ENCODE measurements around the gene TXNRD2. TPM values are rescaled to one million over a fixed set of nuclear protein-coding genes. Genes with fewer than 3 reads are reported as not detected.

The TXNRD2 gene
- total RNA-seq, 1 donor from 2014 or later, result 50.4 TPM

DNA sequence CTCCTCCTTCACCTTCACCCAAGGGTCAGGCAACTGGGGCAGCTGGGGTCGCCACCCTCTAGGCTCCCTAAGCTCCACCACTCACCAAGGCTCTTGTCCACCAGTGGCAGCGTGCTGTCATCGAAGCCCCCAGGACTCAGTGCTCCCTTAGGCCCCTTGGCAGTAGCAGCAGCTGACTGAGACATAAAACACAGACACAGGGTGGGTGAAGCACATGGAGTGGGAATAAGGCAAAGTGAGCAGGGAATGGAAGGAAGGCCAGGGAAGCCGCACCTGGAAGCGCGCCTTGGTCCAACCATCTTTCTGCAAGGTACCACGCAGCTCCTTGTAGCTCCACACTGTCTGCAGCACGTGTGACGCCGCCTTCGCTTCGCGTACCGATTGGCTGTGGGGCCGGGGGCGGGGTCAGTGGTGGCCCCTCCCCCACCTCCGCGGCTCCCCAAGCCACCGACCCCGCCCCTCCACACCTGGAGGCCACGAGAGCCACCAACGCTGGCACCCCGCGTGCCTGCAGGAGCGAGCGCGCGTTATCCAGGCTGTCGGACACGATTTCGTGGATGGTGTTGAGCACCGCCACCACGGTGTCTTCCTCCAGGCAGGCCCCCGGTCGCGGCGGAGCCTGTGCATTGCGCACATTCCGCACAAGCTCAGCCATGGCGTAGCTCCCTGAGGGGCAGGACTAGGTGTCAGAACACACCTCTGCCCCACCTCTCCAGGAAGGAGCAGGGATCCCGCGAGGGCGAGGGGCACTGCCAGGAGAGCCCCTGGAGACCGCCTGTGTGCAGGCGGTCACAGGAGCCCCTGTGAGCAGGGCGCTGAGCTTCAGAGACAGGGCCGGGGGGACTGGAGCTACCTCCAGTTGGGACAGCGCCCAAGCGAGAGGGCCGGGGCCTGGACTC lies 31.3 kb upstream of the TXNRD2 start:
- no peak for DNase-seq (ENCODE audit: low read depth)
- Histone ChIP-seq H3K36me3 (ENCODE audit: control insufficient read depth, insufficient read depth, low read length) (peaks cover 3% of the 10 kb centered on the region), H3K27me3 (ENCODE audit: control insufficient read depth, insufficient read depth, low read length) (no peaks in the 10 kb centered on the region), H3K4me3 (ENCODE audit: low read depth, low read length) (no peak overlapping the region)
- TF ChIP-seq, protein P1, sequence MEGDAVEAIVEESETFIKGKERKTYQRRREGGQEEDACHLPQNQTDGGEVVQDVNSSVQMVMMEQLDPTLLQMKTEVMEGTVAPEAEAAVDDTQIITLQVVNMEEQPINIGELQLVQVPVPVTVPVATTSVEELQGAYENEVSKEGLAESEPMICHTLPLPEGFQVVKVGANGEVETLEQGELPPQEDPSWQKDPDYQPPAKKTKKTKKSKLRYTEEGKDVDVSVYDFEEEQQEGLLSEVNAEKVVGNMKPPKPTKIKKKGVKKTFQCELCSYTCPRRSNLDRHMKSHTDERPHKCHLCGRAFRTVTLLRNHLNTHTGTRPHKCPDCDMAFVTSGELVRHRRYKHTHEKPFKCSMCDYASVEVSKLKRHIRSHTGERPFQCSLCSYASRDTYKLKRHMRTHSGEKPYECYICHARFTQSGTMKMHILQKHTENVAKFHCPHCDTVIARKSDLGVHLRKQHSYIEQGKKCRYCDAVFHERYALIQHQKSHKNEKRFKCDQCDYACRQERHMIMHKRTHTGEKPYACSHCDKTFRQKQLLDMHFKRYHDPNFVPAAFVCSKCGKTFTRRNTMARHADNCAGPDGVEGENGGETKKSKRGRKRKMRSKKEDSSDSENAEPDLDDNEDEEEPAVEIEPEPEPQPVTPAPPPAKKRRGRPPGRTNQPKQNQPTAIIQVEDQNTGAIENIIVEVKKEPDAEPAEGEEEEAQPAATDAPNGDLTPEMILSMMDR (IDR thresholded peaks at IDR 0.05; ENCODE audit: insufficient read depth, low read length, poor library complexity, severe bottlenecking), result no peak

DNA sequence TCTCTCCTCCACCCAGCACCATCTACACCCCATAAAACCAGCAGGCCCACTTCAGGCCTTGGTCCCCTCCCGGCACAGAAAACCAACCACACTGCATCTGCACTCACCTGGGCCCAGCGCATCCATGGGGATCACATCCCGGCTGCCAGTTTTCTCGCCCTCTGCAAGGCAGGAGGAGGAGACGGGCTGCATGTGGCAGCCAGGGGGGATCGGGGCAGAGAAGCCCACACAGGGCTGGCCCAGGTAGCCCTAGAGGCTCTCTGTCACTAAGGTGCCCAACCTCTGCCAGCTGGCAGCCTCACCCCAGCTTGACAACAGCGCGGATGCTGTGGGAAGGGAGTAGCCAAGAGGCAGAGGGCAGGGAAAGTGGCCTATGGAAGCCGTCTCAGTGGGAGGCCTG lies 30.6 kb upstream of the TXNRD2 start:
- peaks cover 3% of the 10 kb centered on the region for H3K36me3 ChIP-seq (ENCODE audit: control insufficient read depth, insufficient read depth, low read length)
- H3K4me3 ChIP-seq (ENCODE audit: low read depth, low read length), result no peak overlapping the region
- TF ChIP-seq, protein P1 (IDR thresholded peaks at IDR 0.05; ENCODE audit: insufficient read depth, low read length, poor library complexity, severe bottlenecking), result no peak
- DNase-seq (ENCODE audit: low read depth), result no peak
- H3K27me3 ChIP-seq (ENCODE audit: control insufficient read depth, insufficient read depth, low read length), result no peaks in the 10 kb centered on the region

DNA sequence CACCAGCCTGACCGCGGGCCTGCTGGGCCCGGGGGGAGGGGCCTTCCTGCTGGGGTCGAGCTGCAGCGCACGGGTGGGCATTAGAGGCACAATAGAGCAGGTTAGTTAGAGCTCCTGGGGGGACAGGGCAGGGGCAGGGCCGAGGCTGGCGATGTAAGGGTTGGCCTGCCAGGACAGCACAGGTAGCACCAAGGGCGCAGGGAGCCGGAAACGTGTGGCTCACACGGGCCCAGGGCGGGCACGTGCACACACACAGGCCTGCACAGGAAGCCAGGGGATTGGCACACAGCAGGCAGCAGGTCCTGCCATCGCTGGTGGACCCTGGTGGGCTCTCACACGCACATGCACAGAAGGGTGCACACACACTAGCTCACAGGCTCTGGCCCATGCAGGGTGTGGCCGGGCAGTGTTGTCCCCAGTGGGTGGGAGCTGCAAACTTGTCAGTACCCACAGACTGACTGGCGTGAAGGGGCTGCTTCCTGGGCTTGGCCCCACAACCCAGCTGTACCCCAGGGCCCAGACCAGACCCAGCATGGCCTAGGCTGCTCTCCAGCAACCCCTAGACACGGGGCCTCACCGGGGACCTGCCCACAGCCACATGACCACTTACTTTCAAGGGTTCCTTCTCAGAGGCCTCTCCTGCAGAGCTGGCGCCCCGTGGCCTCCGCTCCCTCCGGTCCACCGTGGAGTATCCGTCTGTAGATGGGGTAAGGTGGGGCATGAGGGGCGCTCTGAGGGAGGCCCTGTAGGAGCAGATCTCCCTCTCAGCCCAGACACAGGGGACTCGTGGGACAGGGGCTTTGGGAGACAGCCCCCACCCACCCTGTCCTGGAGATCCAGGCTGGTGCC lies 29.9 kb upstream of the TXNRD2 start:
- H3K36me3 ChIP-seq (ENCODE audit: control insufficient read depth, insufficient read depth, low read length), result peaks cover 3% of the 10 kb centered on the region
- TF ChIP-seq, protein P1 (IDR thresholded peaks at IDR 0.05; ENCODE audit: insufficient read depth, low read length, poor library complexity, severe bottlenecking), result no peak

DNA sequence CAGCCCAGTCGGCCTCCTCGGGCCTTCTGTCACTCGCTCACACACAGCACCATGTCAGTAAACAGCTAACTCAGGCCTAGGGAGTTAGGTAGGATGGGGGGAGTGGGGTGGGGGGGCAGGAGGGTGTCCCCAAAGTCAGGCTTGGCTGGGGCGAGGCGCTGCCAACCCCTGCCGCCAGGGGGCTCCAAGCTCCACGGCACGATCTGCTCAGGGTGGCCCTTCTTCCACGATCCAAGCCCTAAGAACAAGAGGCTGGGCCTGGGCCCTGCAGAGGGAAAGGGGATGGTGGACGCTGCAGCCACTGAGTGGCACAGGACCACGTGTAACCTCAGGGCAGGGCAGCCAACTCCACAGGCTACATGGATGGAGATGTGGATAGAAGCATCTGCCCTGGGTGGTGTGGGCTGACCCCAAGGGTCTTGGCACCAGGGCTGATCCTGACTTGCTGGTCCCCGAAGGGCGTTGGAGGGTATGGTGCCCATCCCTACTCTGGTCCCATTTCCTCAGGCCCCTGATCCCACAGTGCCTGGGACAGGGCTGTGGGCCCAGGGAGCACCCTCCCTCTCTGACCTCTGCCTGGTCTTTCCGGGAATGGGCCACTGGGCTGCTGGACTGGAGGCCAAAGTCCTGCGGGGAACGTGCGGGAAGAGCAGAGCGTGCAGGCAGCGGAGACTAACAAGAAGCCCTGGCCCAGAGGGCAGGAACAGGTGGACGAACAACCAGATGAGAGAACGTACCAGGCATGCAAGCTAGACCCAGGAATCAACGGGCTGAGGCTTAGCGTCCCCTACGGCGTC lies 29.1 kb upstream of the TXNRD2 start:
- H3K36me3 ChIP-seq (ENCODE audit: control insufficient read depth, insufficient read depth, low read length), result peaks cover 3% of the 10 kb centered on the region
- no peak overlapping the region for H3K4me3 ChIP-seq (ENCODE audit: low read depth, low read length)
- TF ChIP-seq, protein P1 (IDR thresholded peaks at IDR 0.05; ENCODE audit: insufficient read depth, low read length, poor library complexity, severe bottlenecking), result peak; percentile 99
- no peak for DNase-seq (ENCODE audit: low read depth)
- no peaks in the 10 kb centered on the region for H3K27me3 ChIP-seq (ENCODE audit: control insufficient read depth, insufficient read depth, low read length)

More for the DNA sequence above, 29.9 kb upstream of the TXNRD2 start:
- Histone ChIP-seq H3K27me3 (ENCODE audit: control insufficient read depth, insufficient read depth, low read length) (no peaks in the 10 kb centered on the region), H3K4me3 (ENCODE audit: low read depth, low read length) (no peak overlapping the region)
- no peak for DNase-seq (ENCODE audit: low read depth)

DNA sequence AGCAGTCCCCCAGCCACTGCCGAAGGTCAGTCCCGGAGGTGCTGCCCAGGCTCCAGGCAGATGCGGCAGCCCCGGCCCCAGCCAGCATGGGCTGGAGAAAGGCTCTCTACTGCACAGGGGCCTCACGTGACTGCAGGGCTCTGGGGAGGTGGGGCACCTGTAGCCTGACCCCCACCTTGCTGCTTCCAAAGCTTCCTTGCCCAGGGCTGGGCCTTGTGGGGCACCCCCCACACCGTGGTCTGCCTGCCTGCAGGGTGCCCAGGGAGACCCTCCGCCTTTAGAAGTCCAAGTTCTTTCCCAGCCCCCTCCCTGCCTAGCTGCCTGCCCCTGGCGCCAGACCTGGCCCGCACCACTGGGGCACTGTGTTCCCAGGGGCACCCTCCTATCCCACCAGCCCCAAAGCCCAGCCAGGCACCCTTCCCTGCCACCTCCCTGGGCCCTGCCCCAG lies 28.4 kb upstream of the TXNRD2 start:
- H3K36me3 ChIP-seq (ENCODE audit: control insufficient read depth, insufficient read depth, low read length), result peaks cover 3% of the 10 kb centered on the region

More for the DNA sequence above, 28.4 kb upstream of the TXNRD2 start:
- no peaks in the 10 kb centered on the region for H3K27me3 ChIP-seq (ENCODE audit: control insufficient read depth, insufficient read depth, low read length)
- H3K4me3 ChIP-seq (ENCODE audit: low read depth, low read length), result no peak overlapping the region
- TF ChIP-seq, protein P1 (IDR thresholded peaks at IDR 0.05; ENCODE audit: insufficient read depth, low read length, poor library complexity, severe bottlenecking), result no peak
- no peak for DNase-seq (ENCODE audit: low read depth)
